Measurements from ENCODE around the gene PROSER2.

- TF ChIP-seq CTCF (IDR thresholded peaks at IDR 0.05), result no peak
- TF ChIP-seq EP300 (IDR thresholded peaks at IDR 0.05), result no peak
Measured at GRCh38 chr10:11822809-11823121, 391 bp upstream of the PROSER2 start.

All from ovary (tissue), 3 donors.